Measurements from ENCODE around the gene NOX3.

Gene NOX3

GRCh38 chr6:155408981-155409380, 46.7 kb downstream of the NOX3 start:
- no peak overlapping the region for H3K4me3 ChIP-seq (IDR thresholded peaks at IDR 0.05; ENCODE audit: insufficient read depth, low read depth, low read length)
- no peak overlapping the region for H2AFZ ChIP-seq (ENCODE audit: low read depth)
- H3K9ac ChIP-seq = no peak overlapping the region
- no peak overlapping the region for H3K27ac ChIP-seq
- no peaks in the 10 kb centered on the region for H3K36me3 ChIP-seq (ENCODE audit: insufficient read depth)
- H3K4me2 ChIP-seq = no peak overlapping the region
- H3K79me2 ChIP-seq (ENCODE audit: insufficient read depth, low read depth) = no peaks in the 10 kb centered on the region
- TF ChIP-seq CTCF (conservative IDR thresholded peaks at IDR 0.05; ENCODE audit: low read depth, low read length) = no peak
- no peaks in the 10 kb centered on the region for H3K27me3 ChIP-seq (ENCODE audit: insufficient read depth, low read depth)
- H4K20me1 ChIP-seq (ENCODE audit: insufficient read depth) = no peaks in the 10 kb centered on the region
- H3K4me1 ChIP-seq (ENCODE audit: low read depth, poor library complexity, severe bottlenecking) = no peaks in the 10 kb centered on the region

GRCh38 chr6:155408231-155408630, 47.4 kb downstream of the NOX3 start:
- no peak for TF ChIP-seq CTCF (conservative IDR thresholded peaks at IDR 0.05; ENCODE audit: low read depth, low read length)
- H3K4me1 ChIP-seq (ENCODE audit: low read depth, poor library complexity, severe bottlenecking) = no peaks in the 10 kb centered on the region
- no peaks in the 10 kb centered on the region for H3K79me2 ChIP-seq (ENCODE audit: insufficient read depth, low read depth)

GRCh38 chr6:155406801-155407200, 48.8 kb downstream of the NOX3 start:
- Histone ChIP-seq H3K9ac (no peak overlapping the region), H3K4me1 (ENCODE audit: low read depth, poor library complexity, severe bottlenecking) (no peaks in the 10 kb centered on the region), H3K27ac (no peak overlapping the region), H4K20me1 (ENCODE audit: insufficient read depth) (no peaks in the 10 kb centered on the region), H3K4me3 (IDR thresholded peaks at IDR 0.05; ENCODE audit: insufficient read depth, low read depth, low read length) (no peak overlapping the region), H3K79me2 (ENCODE audit: insufficient read depth, low read depth) (no peaks in the 10 kb centered on the region), H3K36me3 (ENCODE audit: insufficient read depth) (no peaks in the 10 kb centered on the region), H3K27me3 (ENCODE audit: insufficient read depth, low read depth) (no peaks in the 10 kb centered on the region), H2AFZ (ENCODE audit: low read depth) (no peak overlapping the region), H3K4me2 (no peak overlapping the region)
- no peak for TF ChIP-seq CTCF (conservative IDR thresholded peaks at IDR 0.05; ENCODE audit: low read depth, low read length)

More at GRCh38 chr6:155408231-155408630, 47.4 kb downstream of the NOX3 start:
- Histone ChIP-seq H2AFZ (ENCODE audit: low read depth) (no peak overlapping the region), H3K27me3 (ENCODE audit: insufficient read depth, low read depth) (no peaks in the 10 kb centered on the region), H3K36me3 (ENCODE audit: insufficient read depth) (no peaks in the 10 kb centered on the region), H3K9ac (no peak overlapping the region), H3K4me2 (no peak overlapping the region), H3K4me3 (IDR thresholded peaks at IDR 0.05; ENCODE audit: insufficient read depth, low read depth, low read length) (no peak overlapping the region), H4K20me1 (ENCODE audit: insufficient read depth) (no peaks in the 10 kb centered on the region), H3K27ac (no peak overlapping the region)

- Histone ChIP-seq H4K20me1 (ENCODE audit: insufficient read depth) (no peaks in the 10 kb centered on the region), H3K4me3 (IDR thresholded peaks at IDR 0.05; ENCODE audit: insufficient read depth, low read depth, low read length) (no peak overlapping the region), H3K4me2 (no peak overlapping the region), H2AFZ (ENCODE audit: low read depth) (no peak overlapping the region), H3K27me3 (ENCODE audit: insufficient read depth, low read depth) (no peaks in the 10 kb centered on the region), H3K27ac (no peak overlapping the region), H3K4me1 (ENCODE audit: low read depth, poor library complexity, severe bottlenecking) (no peaks in the 10 kb centered on the region), H3K36me3 (ENCODE audit: insufficient read depth) (no peaks in the 10 kb centered on the region), H3K9ac (no peak overlapping the region), H3K79me2 (ENCODE audit: insufficient read depth, low read depth) (no peaks in the 10 kb centered on the region)
- TF ChIP-seq CTCF (conservative IDR thresholded peaks at IDR 0.05; ENCODE audit: low read depth, low read length) = no peak
Measured at GRCh38 chr6:155404937-155405336, 50.7 kb downstream of the NOX3 start.
